Peyer's patch (tissue), 4 donors: ENCODE results near the gene POLE4. TPM values are rescaled to one million over a fixed set of nuclear protein-coding genes. Genes with fewer than 3 reads are reported as not detected.

Source experiments
- DNase-seq, 3 donors: peaks; one replicate each; pipeline ENCODE4 v3.0.0-alpha.2; 2017 to 2019
- H3K27ac ChIP-seq, 4 donors: fragments of 200-600 bp; sonication (generic); one replicate each; pipeline ENCODE4 v1.5.1; 2016 to 2019
- H3K27me3 ChIP-seq, 2 donors: fragments of 200-600 bp; sonication (generic); one replicate each; pipeline ENCODE4 v1.5.1; 2019
- H3K36me3 ChIP-seq, 3 donors: fragments of 200-600 bp; sonication (generic); one replicate each; pipeline ENCODE4 v1.5.1; 2016 to 2019
- H3K4me1 ChIP-seq, 4 donors: fragments of 200-600 bp; sonication (generic); one replicate each; pipeline ENCODE4 v1.5.1; 2016 to 2019
- H3K4me3 ChIP-seq, 4 donors: fragments of 200-600 bp; sonication (generic); 1 replicate in 3 of 4; 2 replicates in 1 of 4; pipeline ENCODE4 v1.5.1; 2016 to 2019; ENCODE audit warnings: mild to moderate bottlenecking in 1 of 4
- H3K9me3 ChIP-seq, 4 donors: fragments of 200-600 bp; sonication (generic); one replicate each; pipeline ENCODE4 v1.5.1; 2016 to 2019; ENCODE audit warnings: mild to moderate bottlenecking in 1 of 4
- CTCF ChIP-seq, 6 experiments: fragments of 450-650 bp in 4 of 6; fragments of 200-600 bp in 2 of 6; sonication (generic) in 1 of 6; IDR thresholded peaks; one replicate each; pipeline ENCODE4 v1.5.1; 2017 to 2019; ENCODE audit warnings: antibody characterized with exemption in 6 of 6, mild to moderate bottlenecking in 3 of 6, moderate library complexity in 1 of 6
- POLR2A ChIP-seq, 2 donors: fragments of 450-650 bp; IDR thresholded peaks; one replicate each; pipeline ENCODE4 v1.5.1; 2017; ENCODE audit warnings: antibody characterized with exemption in 2 of 2, mild to moderate bottlenecking in 2 of 2, moderate library complexity in 2 of 2
- total RNA-seq, 4 donors: library from RNA; depleted of rRNA; stranded (reverse); fragments of >200 nt; gene quantifications; one replicate each; pipeline ENCODE4 v1.1.0, GENCODE V29; 2016

Gene POLE4
- total RNA-seq, 4 donors from 2014 or later, result 20.1 to 46.2 (median 23.6) TPM

- H3K4me1 ChIP-seq, result no peaks in the 10 kb centered on the region
- no peak overlapping the region for H3K4me3 ChIP-seq
- DNase-seq, result no peak
- H3K27me3 ChIP-seq, result no peaks in the 10 kb centered on the region
- no peak overlapping the region for H3K27ac ChIP-seq
- H3K9me3 ChIP-seq, result no peaks in the 10 kb centered on the region
- H3K36me3 ChIP-seq, result no peaks in the 10 kb centered on the region
- TF ChIP-seq CTCF (IDR thresholded peaks at IDR 0.05) (no peak), POLR2A (IDR thresholded peaks at IDR 0.05) (no peak)
Measured at GRCh38 chr2:74984947-74985637, 26.6 kb downstream of the POLE4 start.

GRCh38 chr2:74985978-74986609 lies 27.7 kb downstream of the POLE4 start:
- H3K36me3 ChIP-seq, result no peaks in the 10 kb centered on the region
- no peaks in the 10 kb centered on the region for H3K4me1 ChIP-seq
- no peak for TF ChIP-seq POLR2A (IDR thresholded peaks at IDR 0.05)
- TF ChIP-seq CTCF (IDR thresholded peaks at IDR 0.05), result no peak
- H3K9me3 ChIP-seq, result no peaks in the 10 kb centered on the region
- DNase-seq, result no peak
- no peak overlapping the region for H3K27ac ChIP-seq
- H3K4me3 ChIP-seq, result no peak overlapping the region
- H3K27me3 ChIP-seq, result no peaks in the 10 kb centered on the region

GRCh38 chr2:74991977-74992376 lies 33.5 kb downstream of the POLE4 start:
- H3K4me1 ChIP-seq, result no peaks in the 10 kb centered on the region
- TF ChIP-seq POLR2A (IDR thresholded peaks at IDR 0.05) (no peak), CTCF (IDR thresholded peaks at IDR 0.05) (no peak)
- no peaks in the 10 kb centered on the region for H3K9me3 ChIP-seq
- no peak overlapping the region for H3K27ac ChIP-seq
- no peaks in the 10 kb centered on the region for H3K27me3 ChIP-seq
- H3K4me3 ChIP-seq, result no peak overlapping the region
- DNase-seq, result no peak
- no peaks in the 10 kb centered on the region for H3K36me3 ChIP-seq

- Histone ChIP-seq H3K27ac (no peak overlapping the region), H3K9me3 (no peaks in the 10 kb centered on the region), H3K27me3 (no peaks in the 10 kb centered on the region), H3K4me3 (no peak overlapping the region), H3K4me1 (no peaks in the 10 kb centered on the region), H3K36me3 (no peaks in the 10 kb centered on the region)
- no peak for TF ChIP-seq POLR2A (IDR thresholded peaks at IDR 0.05)
- no peak for TF ChIP-seq CTCF (IDR thresholded peaks at IDR 0.05)
- DNase-seq, result no peak
Measured at GRCh38 chr2:74999468-74999867, 41.0 kb downstream of the POLE4 start.

- no peaks in the 10 kb centered on the region for H3K4me1 ChIP-seq
- H3K36me3 ChIP-seq, result no peaks in the 10 kb centered on the region
- no peaks in the 10 kb centered on the region for H3K9me3 ChIP-seq
- no peak for TF ChIP-seq POLR2A (IDR thresholded peaks at IDR 0.05)
- no peak for TF ChIP-seq CTCF (IDR thresholded peaks at IDR 0.05)
- no peak overlapping the region for H3K4me3 ChIP-seq
- no peak overlapping the region for H3K27ac ChIP-seq
- no peak for DNase-seq
- no peaks in the 10 kb centered on the region for H3K27me3 ChIP-seq
Measured at GRCh38 chr2:75002007-75002406, 43.6 kb downstream of the POLE4 start.
